SHP77 treated with DMSO at 0.1 percent for 48 hours (cell line): ENCODE measurements around the gene RABGAP1L.
"Not testable (repeated sequence)": the region's sequence is repeated elsewhere in the genome, so short reads cannot be mapped to it uniquely, and the experiment has no call there.

Experiments
- DNase-seq: peaks from one replicate; lab custom pipeline; 2025; lab: John Stamatoyannopoulos, UW

The RABGAP1L gene

DNA sequence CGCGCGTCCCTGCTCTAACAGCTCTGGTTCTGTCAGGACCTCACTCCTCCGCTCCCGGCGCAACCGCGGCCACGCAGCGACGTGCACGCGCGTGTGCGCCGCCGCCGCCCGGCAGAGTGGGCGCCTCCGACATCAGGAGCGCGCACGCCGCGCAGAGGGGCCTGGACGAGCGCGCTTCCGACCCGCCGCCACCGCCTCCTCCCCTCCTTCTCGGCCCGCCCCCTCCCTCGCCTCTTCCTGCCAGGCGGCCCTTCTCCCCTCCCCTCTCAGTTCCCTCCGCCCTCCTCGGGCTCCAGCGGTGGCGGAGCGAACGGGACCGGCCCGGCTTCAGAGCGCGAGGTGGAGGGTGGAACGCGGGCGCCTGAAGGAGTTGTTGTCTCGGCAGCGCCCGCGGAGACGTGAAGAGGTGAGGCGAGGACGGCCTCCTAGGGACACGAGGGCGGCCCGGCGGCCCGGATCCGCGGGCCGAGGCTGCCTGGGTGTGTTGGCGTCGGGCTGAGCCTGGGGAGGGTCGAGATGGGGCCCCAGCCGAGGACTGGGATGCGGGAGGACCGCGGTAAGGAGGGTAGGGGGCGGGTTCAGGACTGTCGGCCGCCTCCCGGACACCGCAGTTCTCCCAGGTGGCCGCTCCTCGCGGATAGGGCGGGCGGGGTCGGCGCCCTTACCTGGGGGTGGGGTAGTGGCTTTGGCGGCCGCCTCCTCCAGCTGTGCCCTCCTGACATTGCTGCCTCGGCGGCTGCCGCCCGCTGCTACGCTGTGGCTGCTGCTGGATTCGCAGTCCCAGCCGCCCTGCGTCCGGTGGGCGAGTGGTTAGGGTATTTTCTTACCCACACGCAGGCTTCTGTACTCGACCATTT, at the start of gene RABGAP1L:
Gene RABGAP1L, plus strand, starts transcription at position 269 of the 857 bp plus-strand sequence.
- peak; percentile 93 for DNase-seq

- DNase-seq, result no peak
Observed at GRCh38 chr1:174110053-174110452, 49.3 kb upstream of the RABGAP1L start.

DNA sequence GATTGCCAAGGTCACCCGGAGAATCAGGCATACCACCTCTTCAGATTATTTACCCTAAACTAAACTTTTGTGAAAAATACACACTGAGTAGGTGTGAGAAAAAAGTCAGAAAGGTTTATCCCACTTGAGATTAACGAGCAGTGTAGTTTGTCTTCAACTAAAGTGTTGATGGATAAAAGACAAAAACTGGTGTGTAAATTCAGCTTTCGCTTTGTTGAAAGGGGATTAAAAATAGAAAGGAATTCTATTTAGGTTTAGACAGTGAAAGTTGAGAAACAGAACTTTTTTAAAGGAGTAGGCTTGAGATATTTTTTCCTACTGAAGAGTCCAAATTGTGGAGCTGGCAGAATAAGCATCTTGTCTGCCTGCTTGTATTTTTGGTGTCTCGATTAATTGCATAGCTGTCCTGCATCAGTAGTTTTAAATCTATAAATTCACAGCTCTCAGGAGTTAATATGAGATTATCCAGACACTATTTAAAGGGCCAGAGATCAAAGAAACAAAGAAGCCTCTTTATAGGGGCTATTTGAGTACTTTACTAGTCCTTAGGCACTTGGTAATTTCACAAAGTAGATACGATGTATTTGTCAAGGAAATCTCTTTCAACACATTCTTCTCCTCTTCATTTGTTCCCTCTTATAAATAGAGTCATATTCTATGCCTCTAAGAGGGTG, 46.7 kb upstream of the RABGAP1L start:
- no peak for DNase-seq

DNA sequence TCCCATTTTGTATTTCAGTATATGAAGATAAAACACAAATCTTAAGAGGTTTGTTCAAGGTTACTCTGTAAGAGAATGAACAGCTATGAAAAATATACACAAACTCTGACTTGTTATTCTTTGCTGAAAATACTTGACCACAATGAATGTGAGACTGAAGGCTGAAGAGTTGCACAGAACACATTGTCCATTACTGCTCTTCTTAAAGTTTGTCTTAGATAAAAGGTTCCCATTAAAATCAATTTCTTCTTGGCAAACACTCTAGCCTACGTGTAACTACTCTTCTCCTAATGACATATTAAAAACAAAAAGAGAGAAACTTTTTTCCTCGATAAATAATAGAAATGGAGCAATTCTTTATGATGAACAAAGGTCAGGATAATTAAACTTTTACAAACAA, 45.2 kb upstream of the RABGAP1L start:
- DNase-seq, result no peak

DNA sequence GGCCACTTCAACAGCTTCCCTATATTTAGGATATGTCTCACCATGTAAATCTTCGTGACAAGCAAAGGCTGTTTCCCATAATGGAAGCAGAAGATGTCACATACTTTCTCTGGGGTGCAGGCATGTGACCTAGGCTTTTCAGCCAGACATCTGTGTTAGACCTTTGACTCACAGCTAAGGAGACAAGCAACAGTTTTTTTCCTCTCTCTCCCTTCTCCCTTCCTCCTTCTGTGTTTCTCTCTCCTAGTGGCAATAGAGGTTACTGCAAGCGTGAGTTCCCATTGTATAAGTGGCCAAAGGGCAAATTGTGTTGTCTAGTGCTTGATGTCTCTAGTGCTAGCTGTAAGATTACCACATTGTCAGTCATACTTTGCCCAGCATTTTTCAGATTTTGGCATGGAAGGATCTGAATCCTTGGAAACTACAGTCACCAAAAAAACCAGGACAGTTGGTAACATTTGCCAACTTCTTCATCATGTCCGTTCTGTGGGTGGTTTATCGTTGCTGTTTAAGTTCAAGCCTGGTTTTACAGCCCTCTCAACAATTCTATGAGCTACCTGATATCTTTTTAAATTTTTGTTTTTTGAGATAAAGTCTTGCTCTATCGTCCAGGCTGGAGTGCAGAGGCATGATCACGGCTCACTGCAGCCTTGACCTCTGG, 44.4 kb upstream of the RABGAP1L start:
- peak; percentile 17 for DNase-seq

- no peak for DNase-seq
Observed at GRCh38 chr1:174116042-174116441, 43.3 kb upstream of the RABGAP1L start.

DNA sequence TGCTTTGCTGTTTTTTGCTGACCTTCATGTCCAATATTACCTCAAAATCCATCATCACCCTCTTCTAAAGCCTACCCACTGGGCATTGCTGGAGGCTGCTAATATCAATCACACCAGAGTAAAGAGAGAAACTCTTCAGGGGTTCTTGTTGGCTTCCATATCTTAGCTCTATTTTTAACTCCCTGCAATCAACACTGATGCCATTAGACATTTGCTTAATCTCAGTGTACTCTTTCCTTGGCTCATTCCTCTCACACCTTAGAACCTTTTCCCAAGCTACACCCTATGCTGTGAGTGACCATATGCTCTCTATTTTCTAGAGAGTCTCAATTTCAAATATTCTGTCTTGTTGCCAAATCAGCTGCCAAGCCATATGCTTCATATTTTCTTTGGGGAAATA, 40.6 kb upstream of the RABGAP1L start:
- DNase-seq, result no peak

- not testable (repeated sequence) for DNase-seq
Observed at GRCh38 chr1:174122318-174122717, 37.0 kb upstream of the RABGAP1L start.

DNA sequence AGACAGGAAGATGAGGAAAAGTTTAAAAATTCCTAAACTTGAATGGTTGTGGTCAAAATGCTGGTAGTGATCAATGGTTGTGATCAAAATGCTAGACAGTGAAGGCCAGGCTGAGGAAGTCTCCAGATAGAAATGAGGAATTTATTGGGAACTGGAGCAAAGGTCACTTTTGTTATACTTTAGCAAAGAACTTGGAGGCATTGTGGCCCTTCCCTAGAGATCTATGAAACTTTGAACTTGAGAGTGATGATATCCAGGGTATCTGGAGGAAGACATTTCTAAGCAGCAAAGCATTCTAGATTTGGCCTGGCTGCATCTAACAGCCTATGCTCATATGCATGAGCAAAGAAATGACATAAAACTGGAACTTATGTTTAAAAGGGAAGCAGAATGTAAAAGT, 35.5 kb upstream of the RABGAP1L start:
- DNase-seq, result no peak

- DNase-seq, result not testable (repeated sequence)
Observed at GRCh38 chr1:174127176-174127575, 32.1 kb upstream of the RABGAP1L start.

DNA sequence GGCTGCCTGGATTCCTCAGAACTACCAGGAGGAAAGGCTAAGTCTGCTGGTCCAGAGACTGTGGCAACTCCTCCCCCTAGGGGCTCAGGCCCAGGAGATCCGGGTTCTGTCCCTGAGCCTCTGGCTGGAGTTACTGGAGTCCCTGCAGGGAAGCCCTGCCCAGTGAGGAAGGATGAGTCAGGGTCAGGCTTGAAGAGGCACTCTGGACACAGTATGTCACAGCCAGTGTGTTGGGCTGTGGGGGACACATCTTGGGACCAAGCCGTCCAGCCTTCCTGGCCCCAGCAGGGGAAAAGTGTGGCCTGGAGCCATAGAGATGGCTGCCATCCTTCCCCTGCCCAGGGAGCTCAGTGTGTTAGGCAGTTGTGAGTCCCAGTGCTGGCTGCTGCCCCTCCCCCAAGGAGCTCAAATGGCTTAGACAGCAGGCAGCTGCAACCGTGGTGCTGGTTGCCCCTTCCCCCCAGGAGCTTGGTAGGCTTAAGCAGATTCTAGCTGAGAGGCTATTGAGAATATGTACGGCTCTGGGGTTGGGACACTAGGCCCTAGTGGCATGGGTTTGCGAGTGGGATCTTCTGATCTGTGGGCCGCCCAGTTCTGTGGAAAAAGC, 28.2 kb upstream of the RABGAP1L start:
- no peak for DNase-seq

- no peak for DNase-seq
Observed at GRCh38 chr1:174134003-174134659, 25.2 kb upstream of the RABGAP1L start.

DNA sequence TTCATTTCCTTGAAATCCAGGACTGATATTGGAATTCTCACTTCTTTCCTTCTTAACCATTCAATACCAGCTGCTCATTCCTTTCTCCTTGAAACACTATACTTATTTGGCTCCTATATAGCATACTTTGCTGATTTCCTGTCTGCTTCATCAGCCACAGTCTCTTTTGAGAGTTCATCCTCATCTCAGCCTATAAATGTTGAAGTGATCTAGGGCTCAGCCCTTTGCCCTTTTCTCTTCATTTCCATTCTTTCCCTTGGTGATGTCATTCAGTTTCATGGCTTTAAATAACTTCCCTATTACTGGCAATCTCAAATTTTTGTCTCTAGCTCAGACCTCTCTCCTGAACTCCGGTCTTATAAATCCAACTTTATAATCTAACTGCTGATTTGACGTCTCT, 24.1 kb upstream of the RABGAP1L start:
- no peak for DNase-seq

- DNase-seq, result no peak
Observed at GRCh38 chr1:174136714-174137113, 22.6 kb upstream of the RABGAP1L start.

DNA sequence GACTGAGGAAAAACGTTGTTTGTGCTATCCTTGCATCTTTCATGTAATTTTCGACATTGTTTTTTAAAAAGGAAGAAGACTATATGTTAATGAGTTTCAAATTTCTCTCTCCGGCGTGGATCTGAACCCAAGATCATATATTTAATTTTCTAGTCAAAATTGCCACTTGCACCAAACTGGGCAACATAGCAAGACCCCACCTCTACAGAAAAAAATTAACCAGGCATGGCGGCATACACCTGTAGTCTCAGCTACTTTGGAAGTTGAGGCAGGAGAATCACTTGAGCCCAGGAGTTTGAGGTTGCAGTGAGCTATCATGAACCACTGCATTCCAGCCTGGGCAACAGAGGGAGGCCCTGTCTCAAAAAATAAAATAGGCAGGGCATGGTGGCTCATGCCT, 16.5 kb upstream of the RABGAP1L start:
- no peak for DNase-seq

DNA sequence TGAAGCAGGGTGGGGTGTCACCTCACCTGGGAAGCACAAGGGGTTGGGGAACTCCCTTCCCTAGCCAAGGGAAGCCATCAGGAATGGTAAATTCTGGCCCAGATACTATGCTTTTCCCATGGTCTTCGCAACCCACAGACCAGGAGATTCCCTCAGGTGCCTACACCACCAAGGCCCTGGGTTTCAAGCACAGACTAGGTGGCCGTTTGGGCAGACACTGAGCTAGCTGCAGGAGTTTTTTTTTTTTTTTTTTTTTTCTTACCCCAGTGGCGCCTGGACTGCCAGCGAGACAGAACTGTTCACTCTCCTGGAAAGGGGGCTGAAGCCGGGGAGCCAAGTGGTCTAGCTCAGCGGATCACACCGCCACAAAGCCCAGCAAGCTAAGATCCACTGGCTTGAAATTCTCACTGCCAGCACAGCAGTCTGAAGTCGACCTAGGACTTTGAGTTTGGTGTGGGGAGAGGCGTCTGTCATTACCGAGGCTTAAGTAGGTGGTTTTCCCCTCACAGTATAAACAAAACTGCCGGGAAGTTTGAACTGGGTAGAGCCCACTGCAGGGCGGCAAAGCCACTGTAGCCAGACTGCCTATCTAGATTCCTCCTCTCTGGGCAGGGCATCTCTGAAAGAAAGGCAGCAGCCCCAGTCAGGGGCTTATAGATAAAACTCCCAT, 15.5 kb upstream of the RABGAP1L start:
- not testable (repeated sequence) for DNase-seq

DNA sequence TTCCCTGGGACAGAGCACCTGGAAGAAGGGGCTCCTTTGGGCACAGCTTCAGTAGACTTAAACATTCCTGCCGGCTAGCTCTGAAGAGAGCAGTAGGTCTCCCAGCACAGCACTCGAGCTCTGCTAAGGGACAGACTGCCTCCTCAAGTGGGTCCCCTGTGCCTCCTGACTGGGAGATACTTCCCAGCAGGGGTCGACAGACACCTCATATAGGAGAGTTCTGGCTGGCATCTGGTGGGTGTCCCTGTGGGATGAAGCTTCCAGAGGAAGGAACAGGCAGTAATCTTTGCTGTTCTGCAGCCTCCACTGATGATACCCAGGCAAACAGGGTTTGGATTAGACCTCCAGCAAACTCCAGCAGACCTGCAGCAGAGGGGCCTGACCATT, 14.9 kb upstream of the RABGAP1L start:
- DNase-seq, result not testable (repeated sequence)

GRCh38 chr1:174149216-174149615, 10.1 kb upstream of the RABGAP1L start:
- DNase-seq, result no peak

DNA sequence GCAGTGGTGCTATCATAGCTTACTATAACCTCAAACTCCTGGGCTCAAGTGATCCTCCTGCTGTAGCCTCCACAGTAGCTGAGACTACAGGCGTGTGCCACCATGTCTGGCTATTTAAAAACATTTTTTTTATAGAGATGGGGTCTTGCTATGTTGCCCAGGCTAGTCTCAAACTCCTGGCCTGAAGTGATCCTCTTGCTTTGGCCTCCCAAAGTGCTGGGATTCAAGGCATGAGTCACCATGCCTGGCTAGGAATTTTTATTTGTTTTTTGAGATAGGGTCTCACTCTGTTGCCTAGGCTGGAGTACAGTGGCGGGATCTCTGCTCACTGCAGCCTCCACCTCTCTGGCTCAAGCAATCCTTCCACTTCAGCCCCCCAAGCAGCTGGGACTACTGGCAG, 8.8 kb upstream of the RABGAP1L start:
- no peak for DNase-seq

DNA sequence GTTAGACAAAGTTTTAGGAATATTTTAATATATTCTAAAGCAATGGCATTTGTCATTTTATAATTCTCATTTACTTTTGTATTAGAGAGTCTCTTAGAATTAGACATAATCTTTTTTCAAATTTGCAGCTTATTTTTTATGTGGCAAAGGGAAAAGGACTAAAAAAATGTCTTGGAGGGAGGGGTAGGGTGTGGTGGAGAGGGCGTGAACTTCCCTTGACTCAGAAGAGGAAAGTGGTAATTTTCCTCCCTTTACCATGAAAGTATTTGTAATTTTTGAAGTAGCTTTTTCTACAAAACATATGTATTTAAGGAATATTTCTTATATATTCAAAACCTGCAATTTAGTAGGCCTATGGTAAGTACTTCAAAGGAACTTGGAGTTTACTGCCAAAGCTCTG, 6.9 kb upstream of the RABGAP1L start:
- DNase-seq, result no peak

- no peak for DNase-seq
Observed at GRCh38 chr1:174153085-174153824, 6.1 kb upstream of the RABGAP1L start.
